Measurements from ENCODE around the gene RCL1. TPM values are rescaled to one million over a fixed set of nuclear protein-coding genes. Genes with fewer than 3 reads are reported as not detected.
A peak's percentile ranks its signal among the peaks of the same experiment; 100 is the strongest.

The RCL1 gene
- total and polyA plus RNA-seq, 2 of the 13 experiments (the other 11 are each of a cell fraction or from before 2014, with no cell fraction given): 22.3 to 31.6 TPM

DNA sequence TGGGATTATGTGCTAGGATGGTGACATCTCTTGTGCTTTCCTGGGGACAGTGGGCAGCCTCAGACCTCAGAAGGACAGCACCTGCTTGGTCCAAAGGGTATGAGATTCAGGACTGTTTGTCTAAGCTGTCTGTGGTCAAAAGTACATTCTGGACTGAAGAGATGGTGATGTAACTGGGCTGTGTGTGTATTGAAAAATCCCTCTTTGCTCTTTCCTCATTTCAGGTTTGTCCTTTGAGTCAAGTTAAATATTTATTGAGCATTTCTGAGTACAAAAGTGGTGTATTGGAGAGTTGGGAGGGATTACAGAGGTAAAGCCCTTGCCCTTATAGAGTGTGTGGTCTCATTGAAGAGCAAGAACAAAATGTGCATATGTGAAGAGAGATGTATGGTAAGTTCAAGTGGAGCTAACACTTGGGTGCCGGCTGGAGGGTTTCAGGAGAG is 46.7 kb downstream of the RCL1 start (continued):
- TF ChIP-seq POLR2G (IDR thresholded peaks at IDR 0.05; ENCODE audit: low read depth, low read length): peak; percentile 60
- TF ChIP-seq, protein P1, sequence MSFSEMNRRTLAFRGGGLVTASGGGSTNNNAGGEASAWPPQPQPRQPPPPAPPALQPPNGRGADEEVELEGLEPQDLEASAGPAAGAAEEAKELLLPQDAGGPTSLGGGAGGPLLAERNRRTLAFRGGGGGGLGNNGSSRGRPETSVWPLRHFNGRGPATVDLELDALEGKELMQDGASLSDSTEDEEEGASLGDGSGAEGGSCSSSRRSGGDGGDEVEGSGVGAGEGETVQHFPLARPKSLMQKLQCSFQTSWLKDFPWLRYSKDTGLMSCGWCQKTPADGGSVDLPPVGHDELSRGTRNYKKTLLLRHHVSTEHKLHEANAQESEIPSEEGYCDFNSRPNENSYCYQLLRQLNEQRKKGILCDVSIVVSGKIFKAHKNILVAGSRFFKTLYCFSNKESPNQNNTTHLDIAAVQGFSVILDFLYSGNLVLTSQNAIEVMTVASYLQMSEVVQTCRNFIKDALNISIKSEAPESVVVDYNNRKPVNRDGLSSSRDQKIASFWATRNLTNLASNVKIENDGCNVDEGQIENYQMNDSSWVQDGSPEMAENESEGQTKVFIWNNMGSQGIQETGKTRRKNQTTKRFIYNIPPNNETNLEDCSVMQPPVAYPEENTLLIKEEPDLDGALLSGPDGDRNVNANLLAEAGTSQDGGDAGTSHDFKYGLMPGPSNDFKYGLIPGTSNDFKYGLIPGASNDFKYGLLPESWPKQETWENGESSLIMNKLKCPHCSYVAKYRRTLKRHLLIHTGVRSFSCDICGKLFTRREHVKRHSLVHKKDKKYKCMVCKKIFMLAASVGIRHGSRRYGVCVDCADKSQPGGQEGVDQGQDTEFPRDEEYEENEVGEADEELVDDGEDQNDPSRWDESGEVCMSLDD (CRISPR knock-in tag; IDR thresholded peaks at IDR 0.05; ENCODE audit: borderline replicate concordance): no peak
- TF ChIP-seq ZSCAN29 (CRISPR knock-in tag; conservative IDR thresholded peaks at IDR 0.05): peak; percentile 83; the same call in 1 of the 2 replicates
- TF ChIP-seq, protein P2, sequence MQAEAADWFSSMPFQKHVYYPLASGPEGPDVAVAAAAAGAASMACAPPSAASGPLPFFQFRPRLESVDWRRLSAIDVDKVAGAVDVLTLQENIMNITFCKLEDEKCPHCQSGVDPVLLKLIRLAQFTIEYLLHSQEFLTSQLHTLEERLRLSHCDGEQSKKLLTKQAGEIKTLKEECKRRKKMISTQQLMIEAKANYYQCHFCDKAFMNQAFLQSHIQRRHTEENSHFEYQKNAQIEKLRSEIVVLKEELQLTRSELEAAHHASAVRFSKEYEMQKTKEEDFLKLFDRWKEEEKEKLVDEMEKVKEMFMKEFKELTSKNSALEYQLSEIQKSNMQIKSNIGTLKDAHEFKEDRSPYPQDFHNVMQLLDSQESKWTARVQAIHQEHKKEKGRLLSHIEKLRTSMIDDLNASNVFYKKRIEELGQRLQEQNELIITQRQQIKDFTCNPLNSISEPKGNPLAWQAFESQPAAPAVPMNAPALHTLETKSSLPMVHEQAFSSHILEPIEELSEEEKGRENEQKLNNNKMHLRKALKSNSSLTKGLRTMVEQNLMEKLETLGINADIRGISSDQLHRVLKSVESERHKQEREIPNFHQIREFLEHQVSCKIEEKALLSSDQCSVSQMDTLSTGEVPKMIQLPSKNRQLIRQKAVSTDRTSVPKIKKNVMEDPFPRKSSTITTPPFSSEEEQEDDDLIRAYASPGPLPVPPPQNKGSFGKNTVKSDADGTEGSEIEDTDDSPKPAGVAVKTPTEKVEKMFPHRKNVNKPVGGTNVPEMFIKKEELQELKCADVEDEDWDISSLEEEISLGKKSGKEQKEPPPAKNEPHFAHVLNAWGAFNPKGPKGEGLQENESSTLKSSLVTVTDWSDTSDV (CRISPR knock-in tag; IDR thresholded peaks at IDR 0.05): no peak
- TF ChIP-seq PHF21A (CRISPR knock-in tag; IDR thresholded peaks at IDR 0.05): peak; percentile 97
- peak; percentile 23; the same call in 1 of the 2 replicates for TF ChIP-seq ZSCAN5A (CRISPR knock-in tag; IDR thresholded peaks at IDR 0.05; ENCODE audit: borderline replicate concordance)
- TF ChIP-seq ZBTB4 (CRISPR knock-in tag; IDR thresholded peaks at IDR 0.05; ENCODE audit: borderline replicate concordance): 0 out of 2 replicates have a peak, but pooled peaks have one; percentile 48
- peak; percentile 98 for TF ChIP-seq FOXA3 (CRISPR knock-in tag; IDR thresholded peaks at IDR 0.05)
- TF ChIP-seq MZF1 (CRISPR knock-in tag; IDR thresholded peaks at IDR 0.05; ENCODE audit: borderline replicate concordance): no peak
- no peak for TF ChIP-seq ZNF3 (CRISPR knock-in tag; IDR thresholded peaks at IDR 0.05)
- TF ChIP-seq, protein P3, sequence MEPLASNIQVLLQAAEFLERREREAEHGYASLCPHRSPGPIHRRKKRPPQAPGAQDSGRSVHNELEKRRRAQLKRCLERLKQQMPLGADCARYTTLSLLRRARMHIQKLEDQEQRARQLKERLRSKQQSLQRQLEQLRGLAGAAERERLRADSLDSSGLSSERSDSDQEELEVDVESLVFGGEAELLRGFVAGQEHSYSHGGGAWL (CRISPR knock-in tag; IDR thresholded peaks at IDR 0.05): no peak
- peak; percentile 81; the same call in 1 of the 2 replicates for TF ChIP-seq ZBTB3 (CRISPR knock-in tag; IDR thresholded peaks at IDR 0.05; ENCODE audit: borderline replicate concordance, low read depth)
- peak; percentile 97 for TF ChIP-seq CEBPG (CRISPR knock-in tag; IDR thresholded peaks at IDR 0.05)
- 0 out of 2 replicates have a peak, but pooled peaks have one; percentile 34 for TF ChIP-seq ZNF343 (CRISPR knock-in tag; IDR thresholded peaks at IDR 0.05)
- no peak for TF ChIP-seq MAZ (IDR thresholded peaks at IDR 0.05; ENCODE audit: borderline replicate concordance, low read depth, low read length)
- peak; percentile 56; the same call in 1 of the 2 replicates for TF ChIP-seq MAZ (CRISPR knock-in tag; IDR thresholded peaks at IDR 0.05; ENCODE audit: low read depth)
- TF ChIP-seq TRIM22 (IDR thresholded peaks at IDR 0.05): no peak

Measured in HepG2 (cell line).